Nephron (organoid): ENCODE results near the gene DNAJB1.
A peak's percentile ranks its signal among the peaks of the same experiment; 100 is the strongest.

ENCODE experiments used
- H3K27ac Mint-ChIP-seq, 3 experiments: 2 replicates each; pipeline ENCODE4 v1.8.0; 2020; ENCODE audit warnings: mixed read lengths in 3 of 3, mild to moderate bottlenecking in 2 of 3, moderate library complexity in 1 of 3
- H3K27me3 Mint-ChIP-seq: 2 replicates; pipeline ENCODE4 v1.8.0; 2021; ENCODE audit warnings: low read depth, mild to moderate bottlenecking, moderate library complexity, mixed read lengths
- H3K36me3 Mint-ChIP-seq: 2 replicates; pipeline ENCODE4 v1.8.0; 2020; ENCODE audit warnings: low read depth, mixed read lengths
- H3K4me1 Mint-ChIP-seq: 2 replicates; pipeline ENCODE4 v1.8.0; 2020; ENCODE audit warnings: mixed read lengths
- H3K4me3 Mint-ChIP-seq, 3 experiments: 2 replicates each; pipeline ENCODE4 v1.8.0; 2020; ENCODE audit warnings: mild to moderate bottlenecking in 3 of 3, mixed read lengths in 3 of 3, moderate library complexity in 2 of 3
- H3K9me3 Mint-ChIP-seq: 2 replicates; pipeline ENCODE4 v1.8.0; 2020; ENCODE audit warnings: mixed read lengths
- CTCF ChIP-seq, 3 experiments: fragments of 200-600 bp; sonication (generic); IDR thresholded peaks; one replicate each; pipeline ENCODE4 v1.5.0; 2021; ENCODE audit warnings: antibody characterized with exemption in 3 of 3; ENCODE audit not compliant: unreplicated experiment in 3 of 3

Gene DNAJB1

GRCh38 chr19:14528419-14529253 lies 10.4 kb upstream of the DNAJB1 start:
- no peak for TF ChIP-seq CTCF (IDR thresholded peaks at IDR 0.05; ENCODE audit: unreplicated experiment in 3 of 3)
- Mint-ChIP-seq H3K27me3 (no peaks in the 10 kb centered on the region), H3K36me3 (peaks cover 4% of the 10 kb centered on the region), H3K9me3 (no peaks in the 10 kb centered on the region), H3K4me1 (peaks cover 19% of the 10 kb centered on the region), H3K4me3 (peak overlapping the region; percentile 92 to 97 (median 94)), H3K27ac (peak overlapping the region; percentile 81 to 96 (median 95))

- Mint-ChIP-seq H3K9me3 (no peaks in the 10 kb centered on the region), H3K4me3 (peak overlapping the region; percentile 2 to 35 (median 23)), H3K4me1 (peaks cover 25% of the 10 kb centered on the region), H3K27ac (peak overlapping the region in 1 of 3 experiments; percentile 11), H3K36me3 (no peaks in the 10 kb centered on the region), H3K27me3 (no peaks in the 10 kb centered on the region)
- no peak for TF ChIP-seq CTCF (IDR thresholded peaks at IDR 0.05; ENCODE audit: unreplicated experiment in 3 of 3)
These were observed 8.2 kb upstream of the DNAJB1 start for GRCh38 chr19:14526423-14526822.

- Mint-ChIP-seq H3K9me3 (no peaks in the 10 kb centered on the region), H3K36me3 (no peaks in the 10 kb centered on the region), H3K27ac (peak overlapping the region in 2 of 3 experiments; percentile 3 to 11), H3K4me3 (peak overlapping the region in 2 of 3 experiments; percentile 35 to 41), H3K27me3 (no peaks in the 10 kb centered on the region), H3K4me1 (peaks cover 23% of the 10 kb centered on the region)
- no peak for TF ChIP-seq CTCF (IDR thresholded peaks at IDR 0.05; ENCODE audit: unreplicated experiment in 3 of 3)
These were observed 7.5 kb upstream of the DNAJB1 start for GRCh38 chr19:14525729-14526128.

GRCh38 chr19:14520543-14520942 lies 2.3 kb upstream of the DNAJB1 start:
- peaks cover 41% of the 10 kb centered on the region for H3K4me1 Mint-ChIP-seq
- H3K27ac Mint-ChIP-seq, result peak overlapping the region in 2 of 3 experiments; percentile 79 to 93
- TF ChIP-seq CTCF (IDR thresholded peaks at IDR 0.05; ENCODE audit: unreplicated experiment in 3 of 3), result no peak
- H3K27me3 Mint-ChIP-seq, result no peaks in the 10 kb centered on the region
- H3K9me3 Mint-ChIP-seq, result no peaks in the 10 kb centered on the region
- H3K4me3 Mint-ChIP-seq, result peak overlapping the region in 1 of 3 experiments; percentile 27
- H3K36me3 Mint-ChIP-seq, result peaks cover 13% of the 10 kb centered on the region

GRCh38 chr19:14519860-14520407 lies 1.7 kb upstream of the DNAJB1 start:
- H3K9me3 Mint-ChIP-seq, result no peaks in the 10 kb centered on the region
- peaks cover 19% of the 10 kb centered on the region for H3K36me3 Mint-ChIP-seq

More at GRCh38 chr19:14519860-14520407, 1.7 kb upstream of the DNAJB1 start:
- peaks cover 47% of the 10 kb centered on the region for H3K4me1 Mint-ChIP-seq
- no peaks in the 10 kb centered on the region for H3K27me3 Mint-ChIP-seq
- TF ChIP-seq CTCF (IDR thresholded peaks at IDR 0.05; ENCODE audit: unreplicated experiment in 3 of 3), result no peak
- H3K27ac Mint-ChIP-seq, result peak overlapping the region; percentile 79 to 96 (median 93)
- peak overlapping the region; percentile 86 to 93 (median 88) for H3K4me3 Mint-ChIP-seq
